Naive thymus-derived CD8-positive, alpha-beta T cell (primary cell): Measurements from ENCODE around the gene FAM117B. TPM values are rescaled to one million over a fixed set of nuclear protein-coding genes. Genes with fewer than 3 reads are reported as not detected.

ENCODE experiments used
- ATAC-seq, 2 donors: fragments of 150-1000 bp; cut with Tn5 transposase in 1 of 2; sonication (Bioruptor Pico), chemical (Tn5 transposase) in 1 of 2; 1 replicate in 1 of 2; 2 replicates in 1 of 2; pipeline ENCODE4 v1.10.0; 2021; ENCODE audit warnings: mild to moderate bottlenecking in 2 of 2, moderate library complexity in 2 of 2
- POLR2A ChIA-PET: fragments of 350-600 bp; sonication (Branson Sonifier 250); formaldehyde crosslinking; loops from one replicate; lab custom pipeline; 2021; ENCODE audit warnings: antibody characterized with exemption; lab: Charles Lee
- DNase-seq, 10 donors: peaks; one replicate each; pipeline versions ENCODE4 v3.0.0 to v3.0.0-alpha.2; 2020 to 2022
- H3K27ac Mint-ChIP-seq, 10 donors: one replicate each; pipeline ENCODE4 v1.8.0; 2020 to 2022; ENCODE audit warnings: mild to moderate bottlenecking in 10 of 10, mixed read lengths in 10 of 10, moderate library complexity in 4 of 10, inconsistent platforms in 1 of 10
- H3K27me3 Mint-ChIP-seq, 5 donors: one replicate each; pipeline ENCODE4 v1.8.0; 2021 to 2022; ENCODE audit warnings: mixed read lengths in 5 of 5
- H3K36me3 Mint-ChIP-seq, 3 donors: one replicate each; pipeline ENCODE4 v1.8.0; 2020 to 2022; ENCODE audit warnings: mixed read lengths in 3 of 3, mild to moderate bottlenecking in 2 of 3, inconsistent platforms in 1 of 3
- H3K4me1 Mint-ChIP-seq, 4 donors: one replicate each; pipeline ENCODE4 v1.8.0; 2021 to 2022; ENCODE audit warnings: mixed read lengths in 4 of 4
- H3K4me3 Mint-ChIP-seq, 10 donors: one replicate each; pipeline ENCODE4 v1.8.0; 2020 to 2022; ENCODE audit warnings: mild to moderate bottlenecking in 10 of 10, mixed read lengths in 10 of 10, moderate library complexity in 6 of 10, inconsistent platforms in 1 of 10
- H3K9me3 Mint-ChIP-seq, 9 donors: one replicate each; pipeline ENCODE4 v1.8.0; 2020 to 2022; ENCODE audit warnings: mixed read lengths in 9 of 9, mild to moderate bottlenecking in 3 of 9, inconsistent platforms in 1 of 9, moderate library complexity in 1 of 9
- polyA plus RNA-seq, 3 donors: library from polyadenylated mRNA; unstranded; fragments of 300-500 nt; fragmentation: Illumina TruSeq; gene quantifications; one replicate each; pipeline ENCODE4 v1.2.3, GENCODE V29; 2021
- total RNA-seq, 8 experiments: library from RNA in 2 of 8; stranded (reverse) in 2 of 8; gene quantifications; one replicate each; pipeline ENCODE4 v1.2.3 and lab custom pipeline; 2021 to 2026

Gene FAM117B
- total and polyA plus RNA-seq, 5 experiments from 2014 or later: 11.0 to 57.2 (median 24.4) TPM

GRCh38 chr2:202612145-202612544, 22.6 kb upstream of the FAM117B start:
- no peak overlapping the region for H3K27ac Mint-ChIP-seq
- no peaks in the 10 kb centered on the region for H3K9me3 Mint-ChIP-seq
- no peak for ATAC-seq
- peaks cover 0 to 2% (median 0%) of the 10 kb centered on the region in 3 donors for H3K36me3 Mint-ChIP-seq
- peaks cover 0 to 26% (median 7%) of the 10 kb centered on the region in 4 donors for H3K4me1 Mint-ChIP-seq
- H3K4me3 Mint-ChIP-seq: no peak overlapping the region
- POLR2A ChIA-PET: interaction anchor here (0.6 to 0.7 kb wide), 2 partner anchors 11 to 21 kb away, joined by 3 to 4 read pairs; no protein-coding TSS in a partner anchor
- H3K27me3 Mint-ChIP-seq: no peaks in the 10 kb centered on the region
- DNase-seq: no peak

GRCh38 chr2:202613479-202613878, 21.3 kb upstream of the FAM117B start:
- H3K4me3 Mint-ChIP-seq: no peak overlapping the region
- DNase-seq (no peak), ATAC-seq (no peak)
- H3K9me3 Mint-ChIP-seq: no peaks in the 10 kb centered on the region
- no peak overlapping the region for H3K27ac Mint-ChIP-seq
- peaks cover 0 to 20% (median 7%) of the 10 kb centered on the region in 4 donors for H3K4me1 Mint-ChIP-seq
- POLR2A ChIA-PET: no interaction called here
- no peaks in the 10 kb centered on the region for H3K36me3 Mint-ChIP-seq
- no peaks in the 10 kb centered on the region for H3K27me3 Mint-ChIP-seq

DNA sequence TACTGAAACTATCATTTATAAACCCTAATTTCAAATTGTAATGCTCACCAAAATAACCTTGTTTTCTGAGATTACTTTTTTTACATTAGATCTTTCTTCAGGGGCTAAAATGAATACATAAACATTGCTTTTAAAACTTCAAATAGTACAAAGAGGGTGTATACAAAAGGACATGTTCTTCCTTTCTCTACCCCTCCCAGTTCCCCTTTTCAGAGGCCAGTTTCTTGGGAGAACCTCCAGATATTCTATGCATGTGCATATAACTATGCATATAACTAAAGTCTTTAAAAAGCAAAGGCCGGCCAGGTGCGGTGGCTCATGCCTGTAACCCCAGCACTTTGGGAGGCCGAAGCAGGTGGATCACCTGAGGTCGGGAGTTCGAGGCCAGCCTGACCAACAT, 10.6 kb upstream of the FAM117B start:
- no peak for DNase-seq
- Mint-ChIP-seq H3K4me3 (no peak overlapping the region), H3K4me1 (peaks cover 0 to 22% (median 2%) of the 10 kb centered on the region in 4 donors), H3K27ac (peak overlapping the region in 2 of 10 donors; percentile 8 to 27), H3K27me3 (no peaks in the 10 kb centered on the region), H3K36me3 (no peaks in the 10 kb centered on the region), H3K9me3 (no peaks in the 10 kb centered on the region)
- POLR2A ChIA-PET: no interaction called here
- no peak for ATAC-seq

GRCh38 chr2:202627042-202627441, 7.7 kb upstream of the FAM117B start:
- H3K36me3 Mint-ChIP-seq: no peaks in the 10 kb centered on the region
- ATAC-seq: peak; percentile 44 to 70
- peaks cover 0 to 28% (median 8%) of the 10 kb centered on the region in 4 donors for H3K4me1 Mint-ChIP-seq
- no peak overlapping the region for H3K4me3 Mint-ChIP-seq
- H3K27ac Mint-ChIP-seq: no peak overlapping the region
- no peaks in the 10 kb centered on the region for H3K27me3 Mint-ChIP-seq
- DNase-seq: no peak
- POLR2A ChIA-PET: interaction anchor here (1.3 to 2.0 kb wide), 2 partner anchors 8 to 16 kb away, joined by 3 to 5 read pairs; partner anchors contain the start of gene FAM117B
- H3K9me3 Mint-ChIP-seq: no peaks in the 10 kb centered on the region

DNA sequence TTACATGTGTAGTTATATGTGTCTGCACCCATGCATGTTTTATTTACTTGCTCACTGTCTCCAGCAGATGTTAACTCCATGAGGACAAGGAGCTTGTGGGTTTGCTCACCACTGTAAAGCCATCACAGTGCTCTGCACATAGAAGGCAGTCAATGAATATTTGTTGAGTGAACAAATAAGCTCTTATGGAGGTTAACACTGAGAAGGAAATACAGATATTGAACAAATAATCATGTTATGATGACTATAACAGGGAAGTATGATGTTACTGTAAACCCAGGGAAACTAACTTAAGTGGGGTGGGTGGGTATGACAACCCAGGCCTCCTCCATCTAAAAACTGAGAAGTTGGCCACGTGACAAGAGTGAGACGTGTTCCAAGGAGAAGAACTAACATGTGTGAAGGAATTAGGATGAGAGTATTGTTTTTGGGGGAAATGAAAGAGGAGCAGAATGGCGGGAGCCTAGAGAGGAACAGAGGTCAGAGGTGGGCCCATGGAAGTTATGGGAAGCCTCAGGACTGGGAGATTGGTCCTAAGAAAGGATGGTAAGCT, 6.0 kb upstream of the FAM117B start:
- Mint-ChIP-seq H3K9me3 (no peaks in the 10 kb centered on the region), H3K4me3 (no peak overlapping the region), H3K27ac (no peak overlapping the region), H3K27me3 (no peaks in the 10 kb centered on the region), H3K4me1 (peaks cover 6 to 35% (median 19%) of the 10 kb centered on the region in 4 donors), H3K36me3 (no peaks in the 10 kb centered on the region)
- DNase-seq: no peak
- POLR2A ChIA-PET: interaction anchor here (2.0 kb wide), 1 partner anchor 14 kb away, joined by 5 read pairs; no protein-coding TSS in a partner anchor
- ATAC-seq: no peak

GRCh38 chr2:202632682-202633290, 2.0 kb upstream of the FAM117B start:
- DNase-seq (no peak), ATAC-seq (no peak)
- POLR2A ChIA-PET: interaction anchor here (0.7 kb wide), 1 partner anchor 20 kb away, joined by 4 read pairs; no protein-coding TSS in a partner anchor
- peaks cover 0 to 5% (median 3%) of the 10 kb centered on the region in 3 donors for H3K36me3 Mint-ChIP-seq
- peaks cover 21 to 43% (median 37%) of the 10 kb centered on the region in 4 donors for H3K4me1 Mint-ChIP-seq
- H3K9me3 Mint-ChIP-seq: no peaks in the 10 kb centered on the region
- peak overlapping the region in 8 of 10 donors; percentile 1 to 56 (median 20) for H3K4me3 Mint-ChIP-seq
- H3K27ac Mint-ChIP-seq: peak overlapping the region; percentile 23 to 88 (median 81)
- H3K27me3 Mint-ChIP-seq: no peaks in the 10 kb centered on the region

GRCh38 chr2:202633470-202633869, 1.3 kb upstream of the FAM117B start:
- ATAC-seq (no peak), DNase-seq (no peak)
- H3K4me1 Mint-ChIP-seq: peaks cover 24 to 49% (median 44%) of the 10 kb centered on the region in 4 donors
- H3K36me3 Mint-ChIP-seq: peaks cover 0 to 5% (median 5%) of the 10 kb centered on the region in 3 donors
- H3K27me3 Mint-ChIP-seq: no peaks in the 10 kb centered on the region
- no peaks in the 10 kb centered on the region for H3K9me3 Mint-ChIP-seq
- peak overlapping the region; percentile 96 to 100 (median 99) for H3K27ac Mint-ChIP-seq
- POLR2A ChIA-PET: interaction anchor here (0.7 to 4.9 kb wide), 5 partner anchors 10 to 43 kb away, joined by 4 to 73 read pairs (median 51); no protein-coding TSS in a partner anchor
- peak overlapping the region in 9 of 10 donors; percentile 10 to 98 (median 95) for H3K4me3 Mint-ChIP-seq

GRCh38 chr2:202635428-202636212, 851 bp downstream of the FAM117B start:
- Mint-ChIP-seq H3K27me3 (no peaks in the 10 kb centered on the region), H3K36me3 (peaks cover 0 to 5% (median 5%) of the 10 kb centered on the region in 3 donors), H3K4me3 (peak overlapping the region; percentile 94 to 99 (median 97)), H3K9me3 (no peaks in the 10 kb centered on the region), H3K27ac (peak overlapping the region in 9 of 10 donors; percentile 85 to 99 (median 95)), H3K4me1 (peaks cover 30 to 69% (median 62%) of the 10 kb centered on the region in 4 donors)
- POLR2A ChIA-PET: interaction anchor here (0.5 to 5.6 kb wide), 44 partner anchors 8 to 1375 kb away, joined by 3 to 73 read pairs (median 7); partner anchors contain the start of genes CARF, CASP8, CYP20A1 and ICA1L
- ATAC-seq (peak; percentile 47), DNase-seq (peak; percentile 73 to 97 (median 84))

DNA sequence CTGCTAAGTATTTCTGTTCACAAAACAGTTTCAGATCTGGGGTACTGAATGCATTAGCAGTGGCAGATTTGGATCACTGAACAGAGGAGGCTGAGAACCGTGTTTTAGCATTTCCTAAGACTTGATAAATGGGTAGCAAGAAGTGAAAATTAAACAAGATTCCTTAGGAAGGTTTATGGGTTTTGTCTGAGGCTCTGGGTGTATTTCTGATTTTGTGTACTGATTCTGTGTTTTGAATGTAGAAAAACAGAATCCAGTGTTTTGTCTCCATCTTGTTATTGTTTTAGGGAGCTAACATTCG, 1.4 kb downstream of the FAM117B start:
- Mint-ChIP-seq H3K36me3 (peaks cover 0 to 5% (median 5%) of the 10 kb centered on the region in 3 donors), H3K4me1 (peaks cover 31 to 73% (median 67%) of the 10 kb centered on the region in 4 donors), H3K4me3 (peak overlapping the region; percentile 89 to 98 (median 94)), H3K9me3 (no peaks in the 10 kb centered on the region), H3K27me3 (no peaks in the 10 kb centered on the region), H3K27ac (peak overlapping the region in 9 of 10 donors; percentile 85 to 97 (median 94))
- POLR2A ChIA-PET: interaction anchor here (0.7 to 5.6 kb wide), 29 partner anchors 7 to 1376 kb away, joined by 3 to 73 read pairs (median 13); partner anchors contain the start of genes CARF, CASP8, CYP20A1 and ICA1L
- no peak for DNase-seq
- peak in 1 of 2 donors; percentile 6 for ATAC-seq

- peaks cover 29 to 67% (median 58%) of the 10 kb centered on the region in 4 donors for H3K4me1 Mint-ChIP-seq
- ATAC-seq (no peak), DNase-seq (no peak)
- peak overlapping the region in 8 of 10 donors; percentile 89 to 97 (median 95) for H3K27ac Mint-ChIP-seq
- H3K4me3 Mint-ChIP-seq: peak overlapping the region; percentile 70 to 98 (median 92)
- H3K9me3 Mint-ChIP-seq: no peaks in the 10 kb centered on the region
- peaks cover 0 to 5% (median 5%) of the 10 kb centered on the region in 3 donors for H3K36me3 Mint-ChIP-seq
- no peaks in the 10 kb centered on the region for H3K27me3 Mint-ChIP-seq
- POLR2A ChIA-PET: interaction anchor here (0.8 to 5.6 kb wide), 5 partner anchors 17 to 113 kb away, joined by 3 to 46 read pairs (median 4); no protein-coding TSS in a partner anchor
Measured at GRCh38 chr2:202638721-202639120, 4.0 kb downstream of the FAM117B start.

GRCh38 chr2:202639231-202639630, 4.5 kb downstream of the FAM117B start:
- Mint-ChIP-seq H3K36me3 (peaks cover 0 to 5% (median 5%) of the 10 kb centered on the region in 3 donors), H3K27me3 (no peaks in the 10 kb centered on the region), H3K9me3 (no peaks in the 10 kb centered on the region), H3K27ac (peak overlapping the region in 8 of 10 donors; percentile 89 to 97 (median 95)), H3K4me1 (peaks cover 24 to 67% (median 56%) of the 10 kb centered on the region in 4 donors), H3K4me3 (peak overlapping the region; percentile 70 to 98 (median 92))
- DNase-seq (peak in 2 of 10 donors; percentile 33 to 56), ATAC-seq (no peak)
- POLR2A ChIA-PET: interaction anchor here (0.5 to 5.6 kb wide), 5 partner anchors 17 to 112 kb away, joined by 3 to 46 read pairs (median 4); no protein-coding TSS in a partner anchor

DNA sequence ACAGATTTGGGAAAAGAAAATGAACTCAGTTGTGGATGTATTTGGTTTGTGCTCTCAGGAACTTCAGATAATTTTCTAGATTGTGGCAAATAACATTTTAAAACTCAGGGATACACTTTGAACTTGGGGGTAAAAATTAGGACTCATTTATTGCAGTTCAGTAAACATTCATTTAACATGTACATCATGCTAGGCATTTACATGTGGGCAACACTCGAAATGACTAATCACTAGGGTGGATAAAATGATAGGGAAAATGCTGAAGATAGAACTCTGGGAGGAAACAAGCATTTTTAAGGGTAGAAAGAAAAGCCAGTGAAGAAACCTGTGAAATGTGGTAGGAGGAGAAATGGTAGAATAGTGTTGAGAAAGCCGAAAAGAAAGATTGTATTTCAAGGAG, 7.8 kb downstream of the FAM117B start:
- Mint-ChIP-seq H3K36me3 (peaks cover 0 to 2% (median under 1%) of the 10 kb centered on the region in 3 donors), H3K27me3 (no peaks in the 10 kb centered on the region), H3K4me1 (peaks cover 25 to 73% (median 62%) of the 10 kb centered on the region in 4 donors), H3K27ac (no peak overlapping the region), H3K9me3 (no peaks in the 10 kb centered on the region), H3K4me3 (no peak overlapping the region)
- no peak for DNase-seq
- no peak for ATAC-seq
- POLR2A ChIA-PET: interaction anchor here (0.6 to 2.5 kb wide), 16 partner anchors 8 to 1225 kb away, joined by 3 to 73 read pairs (median 6); partner anchors contain the start of genes CTLA4 and FAM117B
